Stimulated activated CD8-positive, alpha-beta memory T cell treated with anti-CD3 and anti-CD28 coated beads, Interleukin-2, amount 100 ng/mL, for 48 hours (primary cell): ENCODE data around the gene C22orf31.

Experiments
- DNase-seq, 2 donors: peaks; one replicate each; pipeline ENCODE4 v3.0.0-alpha.2; 2020; ENCODE audit warnings: low read depth in 2 of 2

The C22orf31 gene

DNA sequence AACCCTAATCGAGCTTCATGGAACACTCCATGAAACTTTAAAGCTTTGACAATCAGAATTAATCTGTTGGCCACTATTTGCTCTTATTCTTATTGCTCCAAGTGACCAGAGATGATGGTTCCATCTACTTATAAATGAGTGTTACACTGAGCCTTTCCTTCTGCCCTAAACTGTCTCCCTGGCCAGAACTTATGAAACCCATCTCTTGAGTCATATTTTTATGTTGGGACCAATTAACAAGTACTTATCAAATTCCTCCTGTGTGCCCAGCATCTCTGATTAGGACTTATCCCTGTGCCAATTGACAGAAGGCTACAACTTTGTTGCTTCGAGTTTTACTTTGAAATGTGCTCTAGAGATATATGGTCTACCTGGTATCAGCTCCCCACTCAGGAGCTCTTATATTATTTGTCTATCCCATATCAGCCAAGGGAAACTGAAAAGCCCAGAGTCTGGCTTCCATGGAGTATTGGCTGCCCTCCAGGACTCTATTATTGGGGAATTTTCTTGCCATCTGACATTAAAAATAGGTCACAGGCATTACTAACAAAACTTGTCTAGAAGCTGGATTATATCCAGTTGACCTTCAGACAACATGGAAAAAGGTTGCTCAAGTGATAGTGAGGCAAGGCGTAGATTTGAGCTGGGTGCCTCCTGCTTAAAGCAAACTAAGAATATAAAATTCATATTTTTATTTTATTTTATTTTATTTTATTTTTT, 20.0 kb upstream of the C22orf31 start:
- DNase-seq: no peak

GRCh38 chr22:29080106-29080975, 18.7 kb upstream of the C22orf31 start:
- no peak for DNase-seq

DNA sequence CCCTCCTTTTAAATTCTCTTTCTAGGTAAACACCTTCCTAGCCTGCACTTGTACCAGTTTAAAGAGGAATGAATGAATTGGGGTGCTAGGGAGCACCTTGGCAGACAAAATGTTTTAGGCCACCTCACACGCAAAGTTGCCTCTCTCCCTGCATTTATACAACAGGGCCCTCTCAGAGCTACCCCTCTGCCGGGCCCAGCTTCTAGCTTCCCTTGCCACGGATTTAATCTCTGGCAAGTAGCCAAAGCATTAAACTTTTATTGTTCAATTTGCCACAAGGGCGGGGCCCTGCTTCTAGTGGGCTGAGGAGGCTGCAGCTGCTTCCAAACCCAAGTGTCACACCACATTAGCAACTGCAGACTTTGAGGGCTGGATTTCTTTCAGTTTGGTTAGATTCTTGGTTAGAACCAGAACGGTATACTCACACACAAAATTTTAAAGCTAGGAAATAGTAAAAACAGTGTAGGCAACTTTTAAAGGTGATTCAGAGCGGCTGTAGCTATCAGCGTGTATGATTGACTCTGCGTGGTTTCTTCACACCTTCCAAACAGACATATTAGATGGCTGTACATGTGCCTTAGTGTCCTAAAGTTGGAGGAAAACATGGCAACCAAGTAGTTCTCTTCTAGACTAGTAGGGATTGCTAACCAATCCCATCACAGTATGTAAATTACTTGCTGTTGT, 17.7 kb upstream of the C22orf31 start:
- no peak for DNase-seq

- no peak for DNase-seq
Measured at GRCh38 chr22:29078869-29079207, 17.2 kb upstream of the C22orf31 start.

DNA sequence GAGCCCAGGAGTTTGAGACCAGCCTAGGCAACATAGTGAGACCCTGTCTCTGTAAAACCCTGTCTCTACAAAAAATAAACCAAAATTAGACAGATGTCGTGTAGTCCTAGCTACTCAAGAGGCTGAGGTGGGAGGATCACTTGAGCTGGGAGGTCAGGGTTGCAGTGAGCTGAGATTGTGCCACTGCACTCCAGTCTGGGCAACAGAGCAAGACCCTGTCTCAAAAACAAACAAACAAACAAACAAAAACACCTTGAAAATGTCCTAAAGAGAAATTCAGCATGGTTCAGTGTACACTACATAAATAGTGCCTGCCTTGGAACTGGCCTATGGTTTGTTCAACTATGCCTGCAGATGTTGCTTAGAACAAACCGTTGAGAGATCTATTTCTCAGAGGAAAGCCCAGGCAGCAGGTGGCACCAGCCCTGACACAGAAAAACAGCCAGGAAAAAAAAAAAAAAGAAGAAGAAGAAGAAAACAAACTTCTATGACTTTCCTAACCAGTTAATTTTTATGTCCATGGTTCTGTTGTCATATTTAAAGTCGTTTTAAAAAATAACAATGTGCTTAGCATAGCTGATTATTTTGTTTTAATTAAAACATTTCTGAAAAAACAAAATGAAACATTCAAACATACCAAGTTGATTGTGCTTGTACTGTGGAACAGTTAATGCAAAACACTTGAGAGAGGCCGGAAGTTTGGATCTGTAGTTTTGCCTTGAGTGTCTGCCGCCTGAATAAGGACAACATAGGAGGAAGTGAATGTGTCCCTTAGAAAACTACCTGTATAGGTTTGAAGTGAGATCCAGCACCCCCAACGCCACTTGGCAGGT, 16.6 kb upstream of the C22orf31 start:
- DNase-seq: no peak

DNA sequence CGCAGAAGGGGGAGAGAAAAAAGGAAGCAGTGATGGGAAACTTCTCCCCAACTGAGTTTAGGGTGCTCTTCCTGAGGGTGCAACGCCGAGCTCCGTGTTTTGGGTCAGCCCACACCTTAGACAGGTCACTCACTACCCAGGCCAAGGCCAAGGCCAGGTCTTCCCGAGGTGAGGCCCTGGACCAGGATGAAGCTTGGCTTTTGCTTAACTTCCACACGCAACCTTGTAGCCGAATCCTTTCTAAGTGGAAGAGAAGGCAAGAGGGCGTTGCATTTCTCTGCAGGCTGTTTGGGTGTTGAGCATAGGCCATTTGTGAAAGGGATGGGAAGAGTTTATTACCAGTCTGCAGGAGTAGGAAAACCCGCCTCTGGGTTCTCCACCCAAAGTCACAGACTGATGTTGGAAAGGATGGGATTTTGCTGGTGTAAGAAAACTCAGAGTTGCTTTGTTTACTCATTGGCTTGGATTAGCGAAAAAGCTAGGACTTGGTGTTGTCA, 12.7 kb upstream of the C22orf31 start:
- DNase-seq: no peak

- no peak for DNase-seq
Measured at GRCh38 chr22:29073618-29074275, 12.1 kb upstream of the C22orf31 start.

DNA sequence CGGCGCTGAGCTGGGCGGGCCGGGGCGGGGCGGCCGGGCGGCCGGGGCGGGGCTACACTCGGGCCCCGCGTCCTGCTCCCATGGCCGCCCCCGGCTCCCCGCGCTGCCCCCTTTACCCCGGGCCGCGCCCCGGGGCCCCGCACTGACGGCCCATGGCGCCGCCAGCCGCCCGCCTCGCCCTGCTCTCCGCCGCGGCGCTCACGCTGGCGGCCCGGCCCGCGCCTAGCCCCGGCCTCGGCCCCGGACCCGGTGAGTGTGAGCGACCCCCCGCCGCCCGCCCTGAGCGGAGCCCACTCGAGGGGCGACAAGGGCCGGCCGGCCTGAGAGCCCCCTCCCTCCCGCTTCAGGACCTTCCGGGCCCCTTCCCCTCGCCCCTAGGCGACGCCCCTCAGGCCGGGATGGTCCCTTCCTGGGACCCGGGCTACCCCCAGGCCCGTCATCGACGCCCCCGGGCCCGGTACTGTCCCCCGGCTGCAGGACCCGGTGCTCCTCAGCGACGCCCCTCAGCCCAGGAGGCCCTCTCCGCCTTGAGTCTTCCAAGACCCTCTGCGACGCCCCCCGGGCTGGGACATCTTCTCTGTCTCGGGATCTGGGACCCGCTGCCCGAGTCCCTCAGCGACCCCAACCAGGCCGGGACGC, 11.5 kb upstream of the C22orf31 start, which contains the start of gene KREMEN1:
Gene KREMEN1, plus strand, starts transcription at position 57 of the 639 bp plus-strand sequence. Its CDS starts 96 bp downstream, at position 153.
- DNase-seq: no peak

DNA sequence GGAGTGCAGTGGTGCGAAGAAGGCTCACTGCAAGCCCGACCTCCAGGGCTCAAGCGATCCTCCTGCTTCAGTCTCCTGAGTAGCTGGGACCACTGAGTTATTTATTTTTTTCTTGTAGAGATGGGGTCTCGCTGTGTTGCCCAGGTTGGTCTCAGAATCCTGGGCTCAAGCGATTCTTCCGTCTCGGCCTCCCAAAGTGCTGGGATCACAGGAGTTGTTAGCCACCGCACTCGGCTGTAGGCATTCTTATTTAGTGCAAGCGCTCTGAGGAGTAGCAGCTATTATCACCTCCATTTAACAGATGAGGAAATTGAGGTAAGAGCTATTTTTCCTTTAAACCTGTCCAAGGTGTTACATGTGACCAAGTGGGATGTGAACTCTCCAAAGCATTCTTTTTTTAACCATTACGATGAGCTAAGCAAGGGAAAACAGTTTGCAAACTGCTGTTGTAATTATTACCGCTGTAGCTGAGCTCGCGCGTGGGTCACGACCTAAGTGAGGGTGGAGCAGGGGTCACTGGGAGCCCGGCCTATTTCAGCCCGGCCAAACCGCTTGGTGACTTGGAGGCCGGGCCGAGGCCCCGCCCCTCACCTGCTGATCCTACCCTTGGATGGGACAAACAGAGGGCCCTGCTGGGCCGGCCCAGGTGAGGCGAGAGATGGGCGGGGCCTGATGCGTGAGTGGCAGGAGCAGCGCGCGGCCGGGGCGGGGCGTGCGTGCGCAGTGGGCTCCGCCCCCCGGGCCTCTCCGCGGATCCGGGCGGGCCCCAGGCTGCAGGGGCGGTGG, 10.8 kb upstream of the C22orf31 start:
- peak; percentile 77 to 78 for DNase-seq

- DNase-seq: peak; percentile 14 to 17
Measured at GRCh38 chr22:29071261-29072045, 9.8 kb upstream of the C22orf31 start.

GRCh38 chr22:29070490-29070889, 8.9 kb upstream of the C22orf31 start:
- DNase-seq: no peak

GRCh38 chr22:29069463-29069862, 7.8 kb upstream of the C22orf31 start:
- DNase-seq: no peak

GRCh38 chr22:29065468-29066190, 4.0 kb upstream of the C22orf31 start:
- no peak for DNase-seq

DNA sequence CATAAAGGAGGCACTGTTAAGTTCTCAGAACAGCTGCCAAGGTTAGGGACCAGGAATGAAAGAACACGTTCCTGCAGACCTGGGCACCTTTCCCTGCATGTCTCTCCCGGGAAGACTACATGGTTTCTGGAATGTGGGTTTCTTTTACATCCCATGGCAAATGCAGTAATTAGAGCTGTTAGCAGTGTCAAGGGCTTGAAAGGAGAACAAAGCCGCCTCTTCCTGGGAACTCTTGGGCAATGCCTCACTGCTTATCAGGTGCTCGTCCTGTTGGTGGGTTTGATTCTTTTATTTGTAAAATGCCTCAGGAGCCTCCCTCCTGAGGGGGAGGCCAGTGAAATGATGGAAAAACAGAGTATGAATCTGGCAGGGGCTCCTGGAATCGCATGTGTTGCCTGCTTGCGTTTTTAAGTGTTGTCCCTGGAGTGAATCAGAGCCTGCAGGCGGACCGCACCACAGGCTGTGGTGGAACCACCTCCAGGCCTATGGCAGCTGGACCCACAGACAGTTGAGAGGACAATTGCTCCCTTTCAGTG, 723 bp upstream of the C22orf31 start:
- DNase-seq: no peak

GRCh38 chr22:29060931-29061330, 700 bp downstream of the C22orf31 start:
- no peak for DNase-seq

- DNase-seq: no peak
Measured at GRCh38 chr22:29060251-29060869, 1.3 kb downstream of the C22orf31 start.

- no peak for DNase-seq
Measured at GRCh38 chr22:29056472-29056871, 5.2 kb downstream of the C22orf31 start.
